ENCODE data around the gene COMMD4. TPM values are rescaled to one million over a fixed set of nuclear protein-coding genes. Genes with fewer than 3 reads are reported as not detected.

Gene COMMD4
- total and polyA plus RNA-seq, 2 of the 8 experiments (the other 6 are each of a cell fraction or from before 2014, with no cell fraction given): 131 to 236 TPM

- H3K9ac ChIP-seq (replicated peaks in 1 of 4; ENCODE audit: extremely low read depth in 1 of 4, low read depth in 3 of 4, low read length in 3 of 4): no peak overlapping the region
- ChIA-PET POLR2A (ENCODE audit: partially characterized antibody) (interaction anchor here (0.9 to 5.7 kb wide), 4 partner anchors 8 to 20 kb away, joined by 3 to 40 read pairs (median 6); partner anchors contain the start of genes MAN2C1 and NEIL1), CTCF (ENCODE audit: partially characterized antibody) (interaction anchor here (0.7 to 1.1 kb wide), 2 partner anchors 11 to 16 kb away, joined by 3 read pairs; no protein-coding TSS in a partner anchor)
- no peaks in the 10 kb centered on the region for H3K79me2 ChIP-seq (ENCODE audit: control insufficient read depth in 1 of 2, insufficient read depth in 2 of 2, low read length in 2 of 2)
- no peak overlapping the region for H3K27ac ChIP-seq (ENCODE audit: low read depth, low read length)
- H2BK15ac ChIP-seq (ENCODE audit: low read length): no peak overlapping the region
- H4K91ac ChIP-seq (replicated peaks; ENCODE audit: insufficient read length, low read length): no peak overlapping the region
- H4K20me1 ChIP-seq (replicated peaks in 1 of 2; ENCODE audit: control insufficient read depth in 1 of 2, insufficient read depth in 2 of 2, low read length in 2 of 2): peaks cover 0 to 7% of the 10 kb centered on the region in 2 experiments
- no peaks in the 10 kb centered on the region for H3K27me3 ChIP-seq (replicated peaks in 1 of 4; ENCODE audit: control insufficient read depth in 3 of 4, extremely low read depth in 1 of 4, insufficient read depth in 3 of 4, low read length in 3 of 4)
- WGBS, 2 experiments (ENCODE audit: extremely low coverage in 1 of 2, insufficient coverage in 1 of 2, insufficient read length in 1 of 2, insufficient replicate concordance in 2 of 2, low coverage in 1 of 2, low lambda C conversion rate in 2 of 2, missing lambda C conversion rate in 1 of 2): 98% methylated on average over 20 of the region's 20 CpGs; no CpG with 5 or more reads in 1 of the 2 experiments
- H3K4me3 ChIP-seq (ENCODE audit: extremely low read depth in 1 of 4, insufficient read depth in 2 of 4, low read depth in 3 of 4, low read length in 4 of 4): no peak overlapping the region
- no peaks in the 10 kb centered on the region for H3K9me3 ChIP-seq (ENCODE audit: insufficient read depth in 2 of 2, low read depth in 1 of 2, low read length in 1 of 2)
- no peak overlapping the region for H2BK20ac ChIP-seq (ENCODE audit: low read length)
- no peak overlapping the region for H2AK5ac ChIP-seq (ENCODE audit: low read depth, low read length)
- H3K79me1 ChIP-seq (ENCODE audit: low read depth, low read length): no peaks in the 10 kb centered on the region; the same call in 1 of the 2 replicates
- no peak overlapping the region for H3K4me2 ChIP-seq (ENCODE audit: insufficient read depth in 1 of 2, low read depth in 2 of 2, low read length in 2 of 2)
- H3K14ac ChIP-seq (ENCODE audit: insufficient read length): no peak overlapping the region
- H3K18ac ChIP-seq (ENCODE audit: extremely low read depth, low read length): no peak overlapping the region
- H4K5ac ChIP-seq (ENCODE audit: insufficient read length, low read depth, low read length): no peak overlapping the region
- no peak overlapping the region for H2BK120ac ChIP-seq (replicated peaks; ENCODE audit: low read depth, low read length)
- H4K8ac ChIP-seq (ENCODE audit: extremely low read depth, insufficient read depth, low read length): no peak overlapping the region
- no peak overlapping the region for H3K56ac ChIP-seq (replicated peaks; ENCODE audit: insufficient read length, low read depth, low read length)
- TF ChIP-seq RNF2 (IDR thresholded peaks at IDR 0.05; ENCODE audit: borderline replicate concordance, low read depth, low read length, missing control alignments, poor library complexity, severe bottlenecking) (no peak), E2F6 (IDR thresholded peaks at IDR 0.05) (no peak), BCL11A (IDR thresholded peaks at IDR 0.05; ENCODE audit: low read depth in 2 of 2, low read length in 2 of 2) (no peak), CBX5 (IDR thresholded peaks at IDR 0.05; ENCODE audit: low read depth, low read length) (no peak), CREB1 (IDR thresholded peaks at IDR 0.05) (no peak), EGR1 (IDR thresholded peaks at IDR 0.05; ENCODE audit: borderline replicate concordance, low read depth, low read length) (no peak), TAF1 (IDR thresholded peaks at IDR 0.05; ENCODE audit: low read depth, low read length) (no peak), SIN3A (conservative IDR thresholded peaks at IDR 0.05 in 1 of 2, IDR thresholded peaks at IDR 0.05 in 1 of 2; ENCODE audit: low read depth in 1 of 2, low read length in 2 of 2) (no peak), POLR2A (IDR thresholded peaks at IDR 0.05; ENCODE audit: control extremely low read depth in 1 of 2, low read depth in 2 of 2, low read length in 2 of 2) (no peak)
- H2BK12ac ChIP-seq (ENCODE audit: low read depth, low read length): no peak overlapping the region
- no peak for DNase-seq (ENCODE audit: low read depth in 1 of 2, low spot score in 2 of 2)
- H2AFZ ChIP-seq (ENCODE audit: low read length): no peak overlapping the region
- H2BK5ac ChIP-seq (ENCODE audit: low read depth, low read length): no peak overlapping the region
- H3K4me1 ChIP-seq (replicated peaks in 1 of 4; ENCODE audit: control insufficient read depth in 3 of 4, insufficient read depth in 4 of 4, low read length in 3 of 4): no peaks in the 10 kb centered on the region
- no peak for FAIRE-seq
- peaks cover 0 to 19% (median 1%) of the 10 kb centered on the region in 4 experiments; a peak in 5 of 8 replicates for H3K36me3 ChIP-seq (ENCODE audit: control insufficient read depth in 2 of 4, insufficient read depth in 4 of 4, low read length in 3 of 4)
- H3K4ac ChIP-seq (replicated peaks; ENCODE audit: insufficient read length, low read depth, low read length): no peak overlapping the region
- H3K23ac ChIP-seq (ENCODE audit: insufficient read length): no peak overlapping the region
- H3K23me2 ChIP-seq (ENCODE audit: low read depth, low read length): no peaks in the 10 kb centered on the region
These were observed 20.7 kb downstream of the COMMD4 start for GRCh38 chr15:75356517-75356916.
